Loucy (cell line): ENCODE results near the gene RALGPS1.

Source experiments
- EZH2phosphoT487 ChIP-seq: fragments of 200-600 bp; IDR thresholded peaks from 2 replicates; pipeline ENCODE4 v1.6.1; 2018; ENCODE audit warnings: antibody characterized with exemption, mild to moderate bottlenecking, moderate library complexity, borderline replicate concordance
- TF ChIP-seq, protein P1 (sequence below): fragments of 200-600 bp; sonication (generic); conservative IDR thresholded peaks from 2 replicates; pipeline ENCODE4 v1.5.1; 2014; ENCODE audit warnings: mild to moderate bottlenecking, antibody characterized with exemption, low read length

DNA sequence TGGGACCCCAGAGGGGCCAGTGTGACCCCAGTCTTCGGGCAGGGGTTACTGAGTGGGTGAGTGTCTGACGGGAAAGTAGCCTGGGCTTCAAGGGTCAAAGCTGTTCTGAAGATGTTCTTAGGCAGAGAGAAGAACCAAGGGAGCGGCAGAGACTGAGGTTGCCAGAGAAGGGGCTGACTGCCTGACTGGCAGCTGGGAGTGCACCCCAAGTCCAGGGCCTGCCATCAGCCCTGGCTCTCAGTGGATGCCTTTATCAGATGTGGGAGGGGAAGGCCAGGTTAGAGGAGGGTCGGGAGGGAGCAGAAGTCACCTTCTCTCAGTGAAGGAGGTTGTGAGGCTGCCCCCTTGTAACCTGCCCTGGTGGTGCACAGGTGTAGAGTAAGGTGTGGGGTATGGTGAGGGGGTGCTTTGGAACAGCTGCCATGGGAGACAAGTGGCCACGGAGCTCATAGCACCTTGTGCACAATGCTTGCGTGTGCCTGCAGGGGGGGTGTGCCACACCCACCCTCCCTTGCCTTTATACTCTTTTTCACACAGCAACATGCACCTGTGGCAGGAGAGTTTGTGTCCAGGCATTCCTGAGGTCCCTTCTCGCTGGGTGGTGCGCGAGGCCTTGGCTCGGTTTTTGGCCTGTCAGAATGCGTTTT lies 18.9 kb downstream of the RALGPS1 start:
- TF ChIP-seq, protein P1, sequence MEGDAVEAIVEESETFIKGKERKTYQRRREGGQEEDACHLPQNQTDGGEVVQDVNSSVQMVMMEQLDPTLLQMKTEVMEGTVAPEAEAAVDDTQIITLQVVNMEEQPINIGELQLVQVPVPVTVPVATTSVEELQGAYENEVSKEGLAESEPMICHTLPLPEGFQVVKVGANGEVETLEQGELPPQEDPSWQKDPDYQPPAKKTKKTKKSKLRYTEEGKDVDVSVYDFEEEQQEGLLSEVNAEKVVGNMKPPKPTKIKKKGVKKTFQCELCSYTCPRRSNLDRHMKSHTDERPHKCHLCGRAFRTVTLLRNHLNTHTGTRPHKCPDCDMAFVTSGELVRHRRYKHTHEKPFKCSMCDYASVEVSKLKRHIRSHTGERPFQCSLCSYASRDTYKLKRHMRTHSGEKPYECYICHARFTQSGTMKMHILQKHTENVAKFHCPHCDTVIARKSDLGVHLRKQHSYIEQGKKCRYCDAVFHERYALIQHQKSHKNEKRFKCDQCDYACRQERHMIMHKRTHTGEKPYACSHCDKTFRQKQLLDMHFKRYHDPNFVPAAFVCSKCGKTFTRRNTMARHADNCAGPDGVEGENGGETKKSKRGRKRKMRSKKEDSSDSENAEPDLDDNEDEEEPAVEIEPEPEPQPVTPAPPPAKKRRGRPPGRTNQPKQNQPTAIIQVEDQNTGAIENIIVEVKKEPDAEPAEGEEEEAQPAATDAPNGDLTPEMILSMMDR, result no peak; the same call in 1 of the 2 replicates
- TF ChIP-seq EZH2phosphoT487, result no peak
